ENCODE results near the gene HERC2.
"Not testable (repeated sequence)": the region's sequence is repeated elsewhere in the genome, so short reads cannot be mapped to it uniquely, and the experiment has no call there.

HERC2 gene

GRCh38 chr15:28228096-28228495 is 93.9 kb downstream of the HERC2 start:
- no peak for TF ChIP-seq CTCF (IDR thresholded peaks at IDR 0.05; ENCODE audit: low read depth, low read length)
- H3K4me3 ChIP-seq (ENCODE audit: low read depth, low read length), result no peak overlapping the region

GRCh38 chr15:28227303-28227702 is 94.7 kb downstream of the HERC2 start:
- peak; percentile 31; the same call in 1 of the 2 replicates for TF ChIP-seq CTCF (IDR thresholded peaks at IDR 0.05; ENCODE audit: low read depth, low read length)
- H3K4me3 ChIP-seq (ENCODE audit: low read depth, low read length), result not testable (repeated sequence)

DNA sequence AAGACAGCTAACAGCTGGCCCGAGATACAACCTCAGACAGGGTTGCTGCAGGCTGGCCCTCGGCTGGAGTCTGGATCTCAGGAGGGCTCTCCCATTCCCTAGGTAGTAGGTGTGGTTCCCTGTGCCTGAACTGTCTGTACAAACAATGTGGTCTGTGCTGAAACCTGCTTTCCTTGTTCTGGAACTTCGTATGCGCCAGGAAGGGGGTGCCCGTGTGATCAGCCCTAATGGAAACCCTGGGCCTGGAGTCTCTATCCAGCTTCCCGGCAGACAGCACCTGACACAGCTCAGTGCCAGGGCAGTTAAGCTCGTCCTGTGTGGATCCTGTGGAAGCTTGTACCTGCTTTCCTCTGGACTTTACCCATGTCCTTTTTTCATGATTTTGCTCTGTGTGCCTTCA is 99.4 kb downstream of the HERC2 start:
- H3K4me3 ChIP-seq (ENCODE audit: low read depth, low read length), result not testable (repeated sequence)

- H3K4me3 ChIP-seq (ENCODE audit: low read depth, low read length), result not testable (repeated sequence)
These were observed 100.3 kb downstream of the HERC2 start for GRCh38 chr15:28221696-28222095.

DNA sequence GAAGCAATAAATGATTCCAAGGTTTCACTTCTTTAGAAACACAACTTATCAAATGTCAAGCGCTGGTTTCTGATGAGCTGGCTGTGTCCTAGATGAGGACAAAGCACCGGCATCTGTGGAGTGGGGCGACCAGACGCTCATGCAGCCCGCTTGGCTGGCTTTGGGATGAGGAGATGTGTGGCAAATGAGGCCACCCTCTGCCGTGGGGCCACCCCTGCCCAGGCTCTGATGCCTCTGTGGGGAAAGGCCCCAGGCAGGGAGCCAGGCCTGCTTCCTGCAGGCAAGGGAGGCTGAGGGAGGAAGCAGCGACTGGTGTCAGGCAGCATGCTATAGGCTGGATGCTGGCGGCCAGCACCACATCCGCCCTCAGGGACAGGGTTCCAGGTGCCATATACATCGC is 102.9 kb downstream of the HERC2 start:
- no peak overlapping the region for H3K4me3 ChIP-seq (ENCODE audit: low read depth, low read length)
- TF ChIP-seq CTCF (IDR thresholded peaks at IDR 0.05; ENCODE audit: low read depth, low read length), result no peak

DNA sequence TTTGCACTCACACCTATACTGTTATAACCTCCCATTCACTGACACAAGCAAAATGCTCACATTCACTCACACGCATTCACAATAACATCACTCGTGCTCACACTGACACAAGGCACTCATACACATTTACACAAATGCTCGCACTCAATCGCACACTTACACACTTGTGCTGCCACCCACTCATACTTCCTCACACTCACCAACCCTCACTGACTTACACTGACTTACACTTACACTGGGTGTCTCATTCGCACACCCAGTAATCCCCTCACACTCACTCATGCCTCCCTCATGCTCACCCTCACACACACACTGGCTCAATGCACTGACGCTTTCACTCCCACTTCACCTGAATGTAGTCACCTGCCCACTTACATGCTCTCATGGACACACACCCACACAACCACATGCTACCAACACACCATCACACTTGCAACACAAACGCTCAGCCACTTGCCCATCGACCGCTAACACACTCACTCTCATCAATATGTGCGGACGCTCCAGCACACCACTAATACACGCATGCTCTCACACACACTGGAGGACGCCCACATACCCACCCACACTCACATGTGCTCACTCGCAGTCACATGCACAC is 104.9 kb downstream of the HERC2 start:
- H3K4me3 ChIP-seq (ENCODE audit: low read depth, low read length), result not testable (repeated sequence)

DNA sequence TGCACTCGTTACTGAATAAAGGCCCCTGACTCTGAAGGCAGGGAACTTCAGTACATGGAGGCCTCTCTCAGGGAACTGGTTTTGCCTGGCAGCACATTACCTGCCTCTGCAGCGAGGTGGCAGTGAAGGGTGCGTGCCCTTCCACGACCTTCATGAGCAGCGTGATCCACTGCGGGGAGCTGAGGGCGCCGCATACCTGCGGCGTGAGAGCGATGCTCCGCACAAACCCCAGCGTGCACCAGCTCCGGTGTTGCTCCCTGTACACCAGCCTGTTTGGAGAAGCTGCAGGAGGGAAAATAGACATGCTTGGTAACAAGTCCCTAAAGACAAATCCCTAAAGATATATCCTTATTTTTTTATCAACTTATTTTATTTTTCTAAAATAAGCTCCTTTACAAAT is 106.5 kb downstream of the HERC2 start:
- H3K4me3 ChIP-seq (ENCODE audit: low read depth, low read length), result not testable (repeated sequence)

DNA sequence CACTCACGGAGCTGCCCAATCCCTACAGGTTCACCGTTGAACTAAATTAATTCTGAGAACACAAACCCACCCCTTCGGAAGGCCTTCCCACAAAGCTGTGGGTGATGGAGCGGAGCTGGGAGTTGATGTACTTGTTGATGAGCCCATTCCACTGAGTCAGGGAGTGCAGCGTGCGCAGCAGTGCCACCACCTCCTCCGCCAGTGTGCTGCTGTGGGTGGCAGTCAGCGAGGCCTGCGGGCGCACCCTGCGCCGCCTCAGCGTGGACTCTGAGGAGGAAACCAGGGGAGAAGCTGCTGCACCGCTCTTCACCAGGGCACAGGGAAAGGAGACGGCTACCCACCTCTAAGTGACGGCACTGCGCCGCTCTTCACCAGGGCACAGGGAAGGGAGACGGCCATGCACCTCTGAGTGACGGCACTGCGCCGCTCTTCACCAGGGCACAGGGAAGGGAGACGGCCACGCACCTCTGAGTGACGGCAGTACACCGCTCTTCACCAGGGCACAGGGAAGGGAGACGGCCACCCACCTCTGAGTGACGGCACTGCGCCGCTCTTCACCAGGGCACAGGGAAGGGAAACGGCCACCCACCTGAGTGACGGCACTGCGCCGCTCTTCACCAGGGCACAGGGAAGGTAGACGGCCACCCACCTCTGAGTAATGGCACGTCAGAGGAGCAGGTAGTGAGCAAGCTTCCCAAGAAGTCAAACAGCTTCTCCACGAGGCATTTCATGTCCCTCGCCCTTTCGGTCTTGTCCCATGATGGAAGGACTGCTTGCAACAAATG is 107.8 kb downstream of the HERC2 start:
- H3K4me3 ChIP-seq (ENCODE audit: low read depth, low read length), result not testable (repeated sequence)

DNA sequence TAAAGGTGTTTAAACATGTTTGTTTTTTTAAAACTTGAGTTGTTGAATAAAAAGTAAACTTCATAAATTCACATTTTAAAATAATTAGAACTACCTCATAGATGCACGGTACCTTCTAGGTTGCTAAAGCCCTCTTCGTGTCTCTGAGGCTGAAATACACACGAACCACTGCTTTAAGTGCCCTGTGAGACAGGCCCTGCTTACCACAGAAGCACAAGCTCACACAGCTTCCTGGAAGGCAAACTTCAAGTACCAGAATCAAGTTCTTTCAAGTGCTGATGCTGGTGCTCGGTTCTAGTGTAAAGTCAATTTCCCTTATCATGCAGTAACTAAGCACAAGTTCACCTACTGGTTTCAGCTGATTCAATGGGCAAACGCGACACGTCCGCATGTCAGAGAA is 108.6 kb downstream of the HERC2 start:
- not testable (repeated sequence) for H3K4me3 ChIP-seq (ENCODE audit: low read depth, low read length)

DNA sequence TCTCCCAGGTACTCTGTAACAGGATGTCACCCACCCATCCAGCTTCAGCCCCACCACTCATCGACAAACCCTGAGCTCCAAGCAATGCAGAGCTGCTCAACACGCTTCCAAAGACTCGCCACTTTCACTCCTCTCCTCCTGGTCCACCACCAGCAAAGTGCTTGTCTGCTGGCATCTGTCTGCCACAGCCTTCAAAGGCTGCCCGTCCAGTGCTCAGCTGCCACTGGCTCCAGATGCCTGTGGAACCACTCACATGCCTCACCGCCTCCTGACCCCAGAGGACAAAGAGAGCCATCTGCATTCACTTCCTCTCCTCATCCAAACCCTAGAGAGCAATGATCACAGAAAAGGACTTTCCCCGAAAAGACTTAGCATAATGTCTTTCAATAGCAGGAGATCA is 113.4 kb downstream of the HERC2 start:
- no peak for TF ChIP-seq CTCF (IDR thresholded peaks at IDR 0.05; ENCODE audit: low read depth, low read length)
- no peak overlapping the region for H3K4me3 ChIP-seq (ENCODE audit: low read depth, low read length)

DNA sequence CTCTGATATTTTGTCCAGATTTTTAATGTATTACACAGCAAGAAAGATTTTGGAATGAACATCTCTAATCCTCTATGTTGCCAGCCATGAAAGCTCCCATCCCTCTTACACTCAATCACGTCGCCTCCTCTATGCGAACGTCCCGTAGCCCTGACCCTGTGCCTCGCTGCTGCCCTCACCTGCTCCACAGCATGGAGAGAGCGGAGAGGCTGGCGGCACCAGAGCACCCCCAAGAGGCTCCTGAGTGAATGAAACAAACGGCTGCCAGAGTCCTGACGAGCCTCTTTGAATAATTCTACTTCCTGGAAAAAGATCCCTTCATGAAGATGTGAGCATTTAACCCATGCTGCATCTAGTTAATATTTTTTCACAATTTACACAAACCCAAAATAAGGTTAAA is 116.3 kb downstream of the HERC2 start:
- H3K4me3 ChIP-seq (ENCODE audit: low read depth, low read length), result not testable (repeated sequence)

GRCh38 chr15:28203055-28203828 is 118.7 kb downstream of the HERC2 start:
- H3K4me3 ChIP-seq (ENCODE audit: low read depth, low read length), result not testable (repeated sequence)

DNA sequence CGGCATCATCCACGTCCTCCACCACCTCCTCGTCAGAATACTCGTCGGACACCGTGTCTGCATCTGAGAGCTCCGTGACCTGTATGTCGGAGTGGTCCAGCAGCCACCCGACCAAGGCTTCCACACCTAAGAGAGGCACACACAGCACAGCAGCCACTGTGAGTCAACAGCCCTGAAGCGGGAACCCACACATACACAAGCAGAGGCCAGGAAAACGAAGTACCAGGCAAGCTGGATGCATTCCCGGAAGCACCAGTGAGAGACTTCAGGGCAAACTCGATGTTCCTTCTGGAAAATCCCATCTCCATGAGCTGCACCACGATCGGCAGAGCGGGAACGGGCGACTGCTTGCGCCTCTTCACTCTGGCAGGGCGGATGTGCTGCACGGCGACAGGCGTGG is 119.9 kb downstream of the HERC2 start:
- not testable (repeated sequence) for H3K4me3 ChIP-seq (ENCODE audit: low read depth, low read length)

DNA sequence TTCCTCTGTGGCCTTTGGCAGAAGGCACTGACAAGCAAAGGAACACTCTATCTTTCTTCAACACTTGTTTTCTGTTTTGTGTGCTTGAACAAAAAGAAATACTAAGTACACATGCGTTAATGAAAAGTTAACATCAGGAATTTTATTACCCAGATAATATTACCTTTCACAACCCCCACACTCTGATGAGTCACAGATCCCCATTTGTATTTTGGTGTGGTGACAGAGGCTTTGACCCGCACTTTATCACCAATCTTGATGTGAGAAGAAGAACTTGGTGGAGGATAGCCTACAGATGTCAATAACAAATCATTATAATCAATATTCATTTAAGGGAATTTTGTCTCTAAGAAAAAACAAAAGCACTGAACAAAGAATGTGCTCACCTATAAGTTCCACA is 123.8 kb downstream of the HERC2 start:
- not testable (repeated sequence) for H3K4me3 ChIP-seq (ENCODE audit: low read depth, low read length)

- H3K4me3 ChIP-seq (ENCODE audit: low read depth, low read length), result not testable (repeated sequence)
These were observed 124.3 kb downstream of the HERC2 start for GRCh38 chr15:28197694-28198093.

All from WI38 (cell line).